ENCODE measurements around the gene EMILIN2.

The EMILIN2 gene

GRCh38 chr18:2917259-2918047 is 70.6 kb downstream of the EMILIN2 start:
- DNase-seq = no peak

- DNase-seq = no peak
Observed at GRCh38 chr18:2918761-2919550, 72.2 kb downstream of the EMILIN2 start.

GRCh38 chr18:2919600-2919999 is 72.8 kb downstream of the EMILIN2 start:
- DNase-seq = no peak

GRCh38 chr18:2920027-2920426 is 73.2 kb downstream of the EMILIN2 start:
- DNase-seq = no peak

GRCh38 chr18:2920546-2921343 is 73.9 kb downstream of the EMILIN2 start:
- DNase-seq = no peak

- DNase-seq = no peak
Observed at GRCh38 chr18:2921778-2922177, 75.0 kb downstream of the EMILIN2 start.

GRCh38 chr18:2923464-2923863 is 76.7 kb downstream of the EMILIN2 start:
- DNase-seq = no peak

GRCh38 chr18:2924920-2925319 is 78.1 kb downstream of the EMILIN2 start:
- DNase-seq = no peak

GRCh38 chr18:2926528-2926927 is 79.7 kb downstream of the EMILIN2 start:
- DNase-seq = no peak

GRCh38 chr18:2927745-2928144 is 80.9 kb downstream of the EMILIN2 start:
- DNase-seq = no peak

- DNase-seq = peak; percentile 29
Observed at GRCh38 chr18:2932247-2933181, 85.7 kb downstream of the EMILIN2 start.

GRCh38 chr18:2933995-2934394 is 87.2 kb downstream of the EMILIN2 start:
- DNase-seq = no peak

- no peak for DNase-seq
Observed at GRCh38 chr18:2935438-2936192, 88.8 kb downstream of the EMILIN2 start.

- DNase-seq = no peak
Observed at GRCh38 chr18:2939317-2939716, 92.5 kb downstream of the EMILIN2 start.

- DNase-seq = no peak
Observed at GRCh38 chr18:2948038-2948437, 101.2 kb downstream of the EMILIN2 start.

- no peak for DNase-seq
Observed at GRCh38 chr18:2952605-2953004, 105.8 kb downstream of the EMILIN2 start.

GRCh38 chr18:2953935-2954653 is 107.3 kb downstream of the EMILIN2 start:
- no peak for DNase-seq

- no peak for DNase-seq
Observed at GRCh38 chr18:2954869-2955645, 108.3 kb downstream of the EMILIN2 start.

GRCh38 chr18:2956056-2956455 is 109.2 kb downstream of the EMILIN2 start:
- no peak for DNase-seq

- DNase-seq = no peak
Observed at GRCh38 chr18:2958819-2959298, 112.1 kb downstream of the EMILIN2 start.
